HS-27A (cell line): ENCODE measurements around the gene BBS9.

Experiments used
- DNase-seq: peaks from one replicate; pipeline ENCODE4 v3.0.0-alpha.2; 2012; ENCODE audit warnings: low read depth, missing footprints

BBS9 gene

DNA sequence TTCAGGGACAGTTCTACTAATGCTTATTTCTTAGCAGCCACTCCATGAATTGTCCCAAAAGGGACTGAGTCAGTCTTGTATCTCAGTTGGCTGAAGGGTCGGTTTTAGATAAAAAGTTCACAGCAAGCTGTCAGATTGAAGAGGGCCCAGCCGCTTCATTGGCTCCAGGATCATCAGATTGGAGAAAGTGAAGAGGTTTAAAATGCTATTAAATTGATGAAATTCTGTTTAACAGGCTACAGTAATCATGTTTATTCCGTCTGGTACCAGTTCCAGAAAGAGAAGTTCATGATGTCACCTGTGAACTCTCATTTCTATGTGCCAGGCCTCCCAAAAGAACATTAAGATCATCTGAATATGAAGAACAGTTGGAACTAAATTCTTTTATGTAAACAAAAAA is 481.6 kb downstream of the BBS9 start:
- no peak for DNase-seq

GRCh38 chr7:33612442-33612841 is 483.1 kb downstream of the BBS9 start:
- DNase-seq, result no peak

- no peak for DNase-seq
These were observed 485.2 kb downstream of the BBS9 start for GRCh38 chr7:33614357-33615117.

GRCh38 chr7:33616752-33617151 is 487.4 kb downstream of the BBS9 start:
- no peak for DNase-seq

DNA sequence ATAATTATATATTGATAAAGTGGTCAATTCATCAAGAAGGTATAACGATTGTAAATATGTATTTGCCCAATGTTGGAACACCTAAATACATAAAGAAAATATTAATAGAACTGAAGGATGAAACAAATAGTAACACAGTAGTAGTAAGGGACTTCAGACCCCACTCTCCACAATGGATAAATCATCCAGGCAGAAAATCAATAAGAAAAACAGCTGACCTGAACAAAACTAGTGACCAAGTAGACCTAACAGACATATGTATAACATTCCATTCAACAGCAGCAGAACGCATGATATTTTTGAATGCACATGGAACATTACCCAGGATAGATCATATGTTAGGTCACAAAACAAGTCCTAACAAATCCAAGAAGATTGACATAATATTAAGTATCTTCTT is 489.9 kb downstream of the BBS9 start:
- no peak for DNase-seq

DNA sequence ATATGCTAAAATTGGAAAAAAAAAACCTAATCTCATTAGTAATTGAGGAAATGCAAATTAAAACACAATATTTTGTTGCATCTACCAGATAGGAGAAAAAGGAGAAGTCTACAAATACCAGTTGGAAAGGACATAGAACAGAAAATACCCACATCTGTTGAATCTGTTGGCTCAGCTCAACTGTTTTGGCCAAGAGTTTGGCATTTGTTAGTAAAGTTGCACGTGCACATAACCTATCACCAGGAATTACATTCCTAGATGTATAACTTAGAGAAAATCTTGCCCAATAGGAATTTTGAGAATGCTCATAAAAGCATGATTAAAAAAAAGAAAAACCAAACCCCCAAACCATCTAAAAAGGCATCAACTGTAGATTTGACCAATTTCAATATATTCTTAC is 493.9 kb downstream of the BBS9 start:
- DNase-seq, result no peak

DNA sequence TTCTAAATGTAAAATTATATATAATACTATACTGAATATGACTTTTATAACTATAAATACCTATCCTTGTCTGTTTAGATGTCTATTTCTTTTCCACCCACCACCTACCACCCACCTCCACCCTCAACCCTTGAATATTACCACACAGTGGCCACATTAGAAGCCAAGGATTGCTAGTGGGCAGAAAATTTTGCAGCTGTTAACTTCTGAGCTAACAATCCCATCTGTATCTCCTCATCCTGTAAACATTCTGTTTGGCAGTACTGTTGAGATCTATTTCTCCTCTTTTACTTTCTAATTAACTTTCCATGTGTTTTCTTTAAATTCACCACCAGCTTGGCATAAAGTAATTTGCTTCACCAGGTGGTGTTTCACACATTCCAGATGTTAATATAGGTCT is 494.9 kb downstream of the BBS9 start:
- no peak for DNase-seq

- DNase-seq, result no peak
These were observed 497.5 kb downstream of the BBS9 start for GRCh38 chr7:33626869-33627268.

- DNase-seq, result no peak
These were observed 498.4 kb downstream of the BBS9 start for GRCh38 chr7:33627741-33628140.

DNA sequence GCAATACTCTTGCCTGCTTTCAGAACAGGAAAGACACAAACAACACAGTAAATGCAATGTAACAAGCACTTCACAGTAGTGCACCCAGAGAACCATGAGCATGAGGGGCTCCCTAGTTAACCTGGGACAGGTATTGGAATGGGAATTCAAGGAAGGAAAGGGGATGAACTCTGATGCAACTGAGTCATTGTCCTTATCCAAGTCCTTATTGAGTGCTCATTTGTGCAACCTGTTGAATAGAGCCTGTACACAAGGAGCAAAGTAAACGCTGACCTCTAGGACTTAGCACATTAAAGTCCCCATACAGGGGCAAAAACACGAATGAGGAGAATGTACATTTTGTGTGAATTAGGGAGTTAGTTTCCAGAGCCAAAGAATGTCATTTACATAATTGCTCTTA is 499.5 kb downstream of the BBS9 start:
- DNase-seq, result no peak

DNA sequence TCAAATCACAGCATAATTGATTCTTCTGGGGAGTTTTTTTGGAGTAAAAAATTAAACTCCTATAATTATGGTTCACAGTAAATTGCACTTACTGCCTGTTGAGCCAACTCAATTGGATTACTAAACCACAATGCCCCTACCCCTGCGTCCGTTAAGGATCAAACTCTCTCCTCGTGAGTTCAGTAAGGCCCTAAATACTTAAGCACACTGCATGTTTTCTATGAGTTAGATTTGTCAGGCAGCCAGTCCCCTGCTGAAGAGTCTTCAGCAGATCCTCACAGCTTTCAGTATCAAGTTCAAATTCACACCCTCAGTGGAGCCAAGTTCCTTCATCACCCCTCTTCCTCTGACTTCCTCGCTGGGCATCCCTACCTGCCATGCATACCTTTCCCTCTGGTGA is 501.0 kb downstream of the BBS9 start:
- no peak for DNase-seq

GRCh38 chr7:33632322-33632721 is 503.0 kb downstream of the BBS9 start:
- no peak for DNase-seq

DNA sequence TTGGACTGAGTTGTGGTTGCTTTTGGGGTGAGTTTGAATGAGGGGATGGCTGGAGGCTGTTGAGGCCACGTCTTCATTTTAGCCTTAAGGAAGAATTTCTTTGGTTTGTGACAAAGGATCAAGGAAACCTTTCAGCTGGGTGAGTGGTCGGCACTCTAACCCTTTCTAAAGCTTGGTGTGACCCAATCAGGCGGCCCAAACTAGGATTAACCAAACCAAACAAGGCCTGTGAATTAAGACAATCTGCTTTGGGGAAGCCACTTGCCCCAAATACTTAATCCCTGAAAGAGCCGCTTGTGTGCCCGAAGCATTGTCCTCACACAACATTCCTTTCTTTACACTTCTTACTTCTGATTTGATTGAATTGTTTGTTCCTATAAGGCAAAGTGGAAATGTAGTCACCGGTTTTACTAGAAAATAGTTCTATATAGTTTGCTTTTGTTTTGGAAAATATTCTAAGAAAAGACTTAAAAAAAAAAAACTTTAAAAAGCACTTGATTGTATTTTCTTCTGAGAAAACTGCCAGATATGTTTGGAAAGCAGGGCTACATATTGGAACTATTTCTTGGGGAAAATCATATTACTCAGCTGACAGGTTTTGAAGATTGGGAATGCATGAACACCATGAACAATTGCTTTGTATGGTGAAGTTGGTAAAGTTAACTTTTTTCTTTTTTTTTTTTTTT is 503.6 kb downstream of the BBS9 start:
- no peak for DNase-seq

- DNase-seq, result no peak
These were observed 505.2 kb downstream of the BBS9 start for GRCh38 chr7:33634606-33635005.

- DNase-seq, result no peak
These were observed 507.0 kb downstream of the BBS9 start for GRCh38 chr7:33636359-33636758.

DNA sequence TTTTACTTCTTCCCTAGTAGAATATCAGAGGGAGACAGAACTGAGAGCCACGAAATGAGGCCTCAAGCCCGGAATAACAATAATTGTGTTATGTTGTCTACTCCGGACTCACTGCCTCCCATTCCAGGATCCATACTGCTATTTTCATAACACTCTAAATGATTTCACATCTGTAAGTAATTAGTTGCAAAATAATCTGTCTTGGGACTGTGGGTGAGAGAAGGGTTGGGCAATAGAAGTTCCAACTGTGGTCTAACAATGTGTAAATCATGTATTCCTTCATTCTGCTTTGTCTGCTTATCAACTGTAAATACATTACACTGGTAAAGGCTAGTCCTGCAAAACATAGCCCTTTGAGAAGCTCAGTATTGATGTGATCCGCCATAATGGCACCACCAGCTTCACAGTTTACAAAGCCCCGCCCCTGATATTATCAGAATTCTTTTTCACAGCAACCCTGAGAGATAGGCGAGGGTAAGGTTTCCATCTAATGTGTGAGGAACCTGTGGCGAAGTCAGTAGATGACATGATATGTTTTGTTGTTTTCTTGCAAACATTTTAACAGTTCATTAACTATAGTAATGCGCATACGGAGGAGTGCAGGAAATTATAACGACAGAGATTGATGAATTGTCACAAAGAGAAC is 510.3 kb downstream of the BBS9 start:
- no peak for DNase-seq

DNA sequence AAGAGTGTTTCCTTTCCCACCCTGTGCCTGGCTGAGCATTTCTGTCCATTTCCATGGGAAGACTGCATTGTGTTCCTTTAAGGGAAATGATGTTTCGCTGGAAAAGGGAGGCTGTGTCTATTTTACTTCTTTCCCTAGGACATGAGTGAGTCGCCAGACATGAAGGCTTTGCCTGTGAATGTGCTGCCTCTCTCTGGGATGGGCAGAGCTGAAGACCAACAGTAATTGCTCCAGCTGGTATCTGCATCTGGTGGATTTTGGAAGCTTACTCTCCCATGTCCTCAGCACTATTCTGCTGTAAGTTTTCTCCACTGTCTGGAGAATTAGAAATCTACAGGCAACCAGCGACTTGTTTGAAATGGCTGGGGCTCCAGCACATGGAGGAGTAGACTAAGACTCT is 511.4 kb downstream of the BBS9 start:
- DNase-seq, result no peak

DNA sequence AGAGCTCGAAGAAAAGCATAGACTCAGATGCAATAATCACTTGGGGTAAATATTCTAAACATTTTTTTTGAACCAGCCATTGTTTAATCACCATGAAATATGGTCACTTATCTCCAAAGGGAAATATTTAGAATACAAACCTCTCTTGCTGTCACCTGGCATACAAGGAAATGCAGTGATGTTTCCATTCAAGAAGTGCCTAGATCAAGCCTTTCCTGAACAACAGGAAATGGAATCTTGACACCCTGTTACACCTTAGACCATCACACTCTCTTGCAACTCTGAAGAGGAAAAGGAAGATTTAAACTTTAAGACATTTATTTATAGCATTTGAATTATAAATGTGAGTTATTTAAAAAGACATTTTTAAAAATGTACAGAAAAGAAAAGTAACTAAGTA is 512.9 kb downstream of the BBS9 start:
- no peak for DNase-seq

GRCh38 chr7:33643530-33643929 is 514.2 kb downstream of the BBS9 start:
- no peak for DNase-seq

DNA sequence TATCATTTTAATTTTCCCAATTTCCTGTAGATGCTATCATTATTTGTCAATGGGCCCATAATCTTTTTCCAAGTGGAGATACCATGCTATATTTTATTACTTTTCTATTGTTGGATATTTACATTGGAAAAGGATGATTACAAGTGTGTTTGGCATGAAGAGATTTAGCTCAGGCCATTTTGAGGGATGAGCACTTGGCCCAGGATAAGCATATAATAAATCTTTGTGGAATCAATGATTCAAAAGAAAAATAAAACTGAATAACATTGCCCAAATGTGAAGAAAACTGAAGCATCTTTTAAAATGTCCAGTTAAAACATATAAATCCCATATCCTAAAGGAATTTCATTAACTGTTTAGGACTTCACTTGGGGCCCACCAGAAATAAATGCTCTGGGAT is 515.1 kb downstream of the BBS9 start:
- DNase-seq, result no peak

- no peak for DNase-seq
These were observed 515.7 kb downstream of the BBS9 start for GRCh38 chr7:33645104-33645503.

DNA sequence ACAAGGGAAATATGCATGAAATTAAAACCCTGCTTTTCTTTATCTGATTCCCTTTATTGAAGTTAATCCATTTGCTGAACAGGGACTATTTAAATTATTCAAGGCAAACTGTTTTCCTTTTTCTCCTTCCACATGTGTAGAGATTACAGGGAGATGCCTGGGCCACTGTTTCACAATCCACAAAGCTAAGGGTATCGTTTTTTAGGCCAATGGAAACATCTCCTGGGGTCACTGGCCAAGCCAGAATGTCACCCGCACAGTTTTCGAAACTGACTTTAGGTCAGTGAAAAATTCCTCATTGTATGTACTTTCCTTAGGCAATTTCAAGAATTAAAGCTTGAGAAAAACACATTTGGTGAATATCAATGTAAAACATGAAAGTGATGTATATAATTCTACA is 516.8 kb downstream of the BBS9 start:
- no peak for DNase-seq

- DNase-seq, result no peak
These were observed 517.6 kb downstream of the BBS9 start for GRCh38 chr7:33646891-33647391.
